Calu3 (cell line): ENCODE measurements around the gene PAPOLA. TPM values are rescaled to one million over a fixed set of nuclear protein-coding genes. Genes with fewer than 3 reads are reported as not detected.

Source experiments
- BruUV-seq: library from RNA; stranded (reverse); fragments of 400-500 nt; replicated peaks from 2 replicates; lab custom pipeline; 2021; lab: Mats Ljungman, UMichigan
- CTCF ChIA-PET: fragments of 300-600 bp; sonication (Branson Sonifier 250); formaldehyde crosslinking; loops from one replicate; lab custom pipeline; 2022; ENCODE audit warnings: antibody characterized with exemption; lab: Charles Lee
- DNase-seq: peaks from one replicate; pipeline ENCODE4 v3.0.0; 2022
- H3K27ac Mint-ChIP-seq: one replicate; pipeline ENCODE4 v1.8.0; 2022; ENCODE audit warnings: mixed read lengths; ENCODE audit not compliant: unreplicated experiment
- H3K27me3 Mint-ChIP-seq: one replicate; pipeline ENCODE4 v1.8.0; 2022; ENCODE audit warnings: mixed read lengths; ENCODE audit not compliant: unreplicated experiment
- H3K36me3 Mint-ChIP-seq: one replicate; pipeline ENCODE4 v1.8.0; 2022; ENCODE audit warnings: mild to moderate bottlenecking, moderate library complexity, mixed read lengths; ENCODE audit not compliant: insufficient read depth, unreplicated experiment
- H3K4me1 Mint-ChIP-seq: one replicate; pipeline ENCODE4 v1.8.0; 2022; ENCODE audit warnings: mild to moderate bottlenecking, low read depth, mixed read lengths; ENCODE audit not compliant: unreplicated experiment
- H3K4me3 Mint-ChIP-seq: one replicate; pipeline ENCODE4 v1.8.0; 2022; ENCODE audit warnings: mild to moderate bottlenecking, low read depth, moderate library complexity, mixed read lengths; ENCODE audit not compliant: unreplicated experiment
- H3K9me3 Mint-ChIP-seq: one replicate; pipeline ENCODE4 v1.8.0; 2022; ENCODE audit warnings: low read depth, mixed read lengths; ENCODE audit not compliant: unreplicated experiment
- intact Hi-C: fragments of 100-400 bp; cut with micrococcal nuclease; formaldehyde crosslinking; loops from one replicate; pipeline ENCODE4 v1.10.0; 2022; ENCODE audit not compliant: unreplicated experiment
- total RNA-seq: library from RNA; stranded (reverse); gene quantifications from 2 replicates; pipeline ENCODE4 v1.2.3, GENCODE V29; 2022
- TF ChIP-seq, protein P1 (sequence below): fragments of 200-600 bp; IDR thresholded peaks from one replicate; pipeline ENCODE4 v1.8.0; 2022; ENCODE audit warnings: antibody characterized with exemption; ENCODE audit not compliant: unreplicated experiment

PAPOLA gene
- total RNA-seq, 1 experiment from 2014 or later: 205 TPM

DNA sequence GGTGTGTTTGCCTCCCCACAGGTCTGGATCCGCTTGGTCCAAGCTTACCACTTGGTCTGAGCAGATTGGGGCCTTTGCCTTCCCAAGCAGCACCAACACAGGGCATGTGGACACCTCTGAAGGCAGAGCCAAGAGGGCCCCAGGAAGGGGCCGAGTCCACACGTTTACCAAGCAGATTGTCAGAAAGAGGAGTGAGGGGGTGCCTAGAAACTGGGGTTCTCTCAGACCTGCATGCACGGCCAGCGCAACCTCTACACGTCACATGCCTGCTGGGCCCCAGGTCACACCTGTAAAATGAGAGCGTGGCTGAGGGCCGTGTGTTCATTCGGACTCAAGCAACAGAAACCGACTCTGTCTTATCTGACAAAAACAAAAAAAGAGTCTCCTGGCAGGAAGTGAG lies 96.9 kb downstream of the PAPOLA start:
- intact Hi-C loops: no loop called here
- no peaks in the 10 kb centered on the region for H3K9me3 Mint-ChIP-seq
- DNase-seq: no peak
- TF ChIP-seq, protein P1, sequence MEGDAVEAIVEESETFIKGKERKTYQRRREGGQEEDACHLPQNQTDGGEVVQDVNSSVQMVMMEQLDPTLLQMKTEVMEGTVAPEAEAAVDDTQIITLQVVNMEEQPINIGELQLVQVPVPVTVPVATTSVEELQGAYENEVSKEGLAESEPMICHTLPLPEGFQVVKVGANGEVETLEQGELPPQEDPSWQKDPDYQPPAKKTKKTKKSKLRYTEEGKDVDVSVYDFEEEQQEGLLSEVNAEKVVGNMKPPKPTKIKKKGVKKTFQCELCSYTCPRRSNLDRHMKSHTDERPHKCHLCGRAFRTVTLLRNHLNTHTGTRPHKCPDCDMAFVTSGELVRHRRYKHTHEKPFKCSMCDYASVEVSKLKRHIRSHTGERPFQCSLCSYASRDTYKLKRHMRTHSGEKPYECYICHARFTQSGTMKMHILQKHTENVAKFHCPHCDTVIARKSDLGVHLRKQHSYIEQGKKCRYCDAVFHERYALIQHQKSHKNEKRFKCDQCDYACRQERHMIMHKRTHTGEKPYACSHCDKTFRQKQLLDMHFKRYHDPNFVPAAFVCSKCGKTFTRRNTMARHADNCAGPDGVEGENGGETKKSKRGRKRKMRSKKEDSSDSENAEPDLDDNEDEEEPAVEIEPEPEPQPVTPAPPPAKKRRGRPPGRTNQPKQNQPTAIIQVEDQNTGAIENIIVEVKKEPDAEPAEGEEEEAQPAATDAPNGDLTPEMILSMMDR: no peak
- H3K27me3 Mint-ChIP-seq: peaks cover 74% of the 10 kb centered on the region
- CTCF ChIA-PET: no interaction called here
- H3K4me3 Mint-ChIP-seq: no peak overlapping the region
- no peaks in the 10 kb centered on the region for H3K36me3 Mint-ChIP-seq
- BruUV-seq: no TSS peak
- no peak overlapping the region for H3K27ac Mint-ChIP-seq
- no peaks in the 10 kb centered on the region for H3K4me1 Mint-ChIP-seq

DNA sequence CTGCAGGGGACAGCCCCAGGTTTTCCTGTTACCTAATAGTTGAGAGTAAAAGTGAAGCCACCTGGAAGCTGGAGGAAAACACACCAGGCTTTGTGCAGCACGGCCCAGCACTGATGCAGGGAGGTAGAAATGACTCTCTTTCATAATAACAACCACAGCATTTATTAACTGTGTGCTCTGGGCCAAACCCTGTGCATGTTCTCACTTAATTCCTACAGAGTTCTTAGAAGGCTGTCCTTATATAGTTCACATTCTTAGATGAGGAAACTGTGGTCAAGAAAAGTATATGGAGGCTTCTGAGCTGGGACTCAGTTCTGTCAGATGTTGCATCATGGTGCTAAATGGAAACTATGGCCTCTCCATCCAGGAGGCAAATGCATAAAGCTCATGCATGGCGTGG lies 100.0 kb downstream of the PAPOLA start:
- TF ChIP-seq, protein P1: no peak
- no peaks in the 10 kb centered on the region for H3K9me3 Mint-ChIP-seq
- no peaks in the 10 kb centered on the region for H3K4me1 Mint-ChIP-seq
- H3K4me3 Mint-ChIP-seq: no peak overlapping the region
- CTCF ChIA-PET: no interaction called here
- no peaks in the 10 kb centered on the region for H3K36me3 Mint-ChIP-seq
- intact Hi-C loops: no loop called here
- H3K27ac Mint-ChIP-seq: no peak overlapping the region
- peaks cover 94% of the 10 kb centered on the region for H3K27me3 Mint-ChIP-seq
- DNase-seq: no peak
- BruUV-seq: no TSS peak

DNA sequence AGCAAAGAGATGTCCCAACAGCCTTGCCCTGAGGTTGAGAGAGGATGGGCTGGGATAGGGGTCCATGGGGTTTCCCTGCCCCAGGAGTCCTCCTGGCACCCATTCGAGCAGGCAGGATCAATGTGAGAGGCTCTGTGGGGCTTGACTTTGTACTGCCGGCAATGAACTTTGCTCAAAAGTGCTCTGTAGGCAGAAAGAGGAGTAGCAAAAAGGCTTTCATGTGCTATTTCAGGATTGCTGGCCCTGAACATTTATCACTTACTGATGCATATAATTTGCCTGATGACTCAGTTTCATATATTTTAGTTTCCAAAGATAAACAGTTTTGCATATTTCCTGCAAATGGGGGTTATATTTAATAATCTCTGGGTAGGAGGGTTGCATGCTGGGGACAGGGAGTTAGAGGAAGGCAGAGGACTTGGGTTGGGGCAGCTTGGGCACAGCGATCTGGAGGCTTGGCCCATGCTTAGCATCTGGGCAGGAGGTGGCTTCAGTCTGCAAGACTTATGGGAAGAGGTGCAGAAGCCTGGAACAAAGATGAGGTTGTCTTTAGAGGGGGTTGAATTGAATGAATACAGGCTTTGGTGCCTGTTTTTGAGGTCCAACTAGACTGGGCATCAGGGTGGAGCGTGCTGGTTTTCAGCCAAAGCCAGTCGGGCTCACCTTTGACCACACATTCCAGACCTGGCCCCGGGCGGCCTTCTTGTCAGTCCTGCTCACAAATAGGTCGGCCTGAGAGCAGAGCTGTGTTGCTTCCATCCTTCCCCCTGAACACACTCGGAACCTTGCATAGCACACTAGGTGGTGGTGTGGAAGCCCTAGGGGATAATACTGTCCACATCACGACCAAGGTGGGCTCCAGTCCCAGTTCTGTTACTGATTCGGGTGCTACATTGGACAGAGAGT lies 101.4 kb downstream of the PAPOLA start:
- no peak overlapping the region for H3K4me3 Mint-ChIP-seq
- H3K27ac Mint-ChIP-seq: no peak overlapping the region
- H3K27me3 Mint-ChIP-seq: peaks cover 86% of the 10 kb centered on the region
- H3K36me3 Mint-ChIP-seq: no peaks in the 10 kb centered on the region
- TF ChIP-seq, protein P1: no peak
- H3K4me1 Mint-ChIP-seq: no peaks in the 10 kb centered on the region
- BruUV-seq: no TSS peak
- no peak for DNase-seq
- CTCF ChIA-PET: no interaction called here
- H3K9me3 Mint-ChIP-seq: no peaks in the 10 kb centered on the region
- intact Hi-C loops: no loop called here

DNA sequence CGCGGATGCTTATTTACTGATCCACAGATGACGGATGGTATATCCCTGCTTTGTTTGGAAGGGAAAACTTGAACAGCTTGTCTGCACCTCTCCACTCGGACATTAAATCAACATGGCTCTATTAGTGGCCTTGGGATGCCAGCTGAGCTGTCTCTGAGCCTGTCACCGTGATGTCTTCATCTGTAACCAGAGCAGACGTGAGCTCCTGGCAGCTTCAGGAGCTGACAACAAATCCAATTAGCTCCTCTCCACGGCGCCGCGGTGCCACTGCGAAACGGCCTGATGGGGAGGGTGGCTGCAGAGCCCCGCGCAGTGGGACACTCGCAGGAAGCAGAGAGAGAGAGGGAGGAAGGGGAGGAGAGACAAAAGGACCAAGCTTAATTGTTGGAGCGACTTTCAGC lies 112.3 kb downstream of the PAPOLA start:
- DNase-seq: no peak
- Mint-ChIP-seq H3K9me3 (peaks cover 2% of the 10 kb centered on the region), H3K27ac (no peak overlapping the region), H3K4me3 (no peak overlapping the region), H3K4me1 (no peaks in the 10 kb centered on the region), H3K27me3 (peaks cover 76% of the 10 kb centered on the region), H3K36me3 (peaks cover 7% of the 10 kb centered on the region)
- CTCF ChIA-PET: no interaction called here
- BruUV-seq: no TSS peak
- intact Hi-C loops: no loop called here
- TF ChIP-seq, protein P1: no peak
